Pancreas (tissue), 10 donors: ENCODE results near the gene HERC5. TPM values are rescaled to one million over a fixed set of nuclear protein-coding genes. Genes with fewer than 3 reads are reported as not detected.

Experiments used
- ATAC-seq, 4 donors: fragments of 200-7000 bp; cut with Tn5 transposase; one replicate each; pipeline versions ENCODE4 v1.8.0 to v1.9.1; 2020; ENCODE audit warnings: mild to moderate bottlenecking in 4 of 4, moderate library complexity in 4 of 4
- DNase-seq, 6 donors: peaks; one replicate each; pipeline ENCODE4 v3.0.0-alpha.2; 2020
- FAIRE-seq: peaks from 2 replicates; lab custom pipeline; 2012; peaks lifted over from hg19 to GRCh38; lab: Jason Lieb, UNC
- H3K27ac ChIP-seq, 4 donors: fragments of 200-600 bp; sonication (generic); 1 replicate in 3 of 4; 2 replicates in 1 of 4; pipeline versions ENCODE4 v1.5.0 to v1.8.0; 2020
- H3K27me3 ChIP-seq, 4 donors: fragments of 200-600 bp; one replicate each; pipeline ENCODE4 v1.8.0; 2021
- H3K36me3 ChIP-seq, 3 donors: fragments of 200-600 bp; sonication (generic) in 1 of 3; one replicate each; pipeline versions ENCODE4 v1.5.0 to v1.8.0; 2020 to 2021
- H3K4me1 ChIP-seq, 3 donors: fragments of 200-600 bp; one replicate each; pipeline ENCODE4 v1.8.0; 2021
- H3K4me3 ChIP-seq, 4 donors: fragments of 200-600 bp; sonication (generic) in 2 of 4; one replicate each; pipeline versions ENCODE4 v1.5.0 to v1.8.0; 2020 to 2021
- H3K9me3 ChIP-seq, 4 donors: fragments of 200-600 bp; one replicate each; pipeline ENCODE4 v1.8.0; 2021
- CTCF ChIP-seq, 4 donors: fragments of 200-600 bp; sonication (generic) in 3 of 4; IDR thresholded peaks; one replicate each; pipeline versions ENCODE4 v1.5.0 to v1.8.0; 2021; ENCODE audit warnings: antibody characterized with exemption in 4 of 4
- WGBS, 2 donors: extraction: QIAGEN DNeasy Blood & Tissue Kit; methylation state at CpG; one replicate each; pipeline ENCODE4 v1.1.7; 2013; 5-methylcytosine and 5-hydroxymethylcytosine counted together
- intact Hi-C, 3 donors: fragments of 100-400 bp; cut with DNase I; formaldehyde crosslinking; loops; one replicate each; pipeline versions ENCODE4 v1.11.1 to v1.14.2; 2022
- polyA plus RNA-seq, 2 donors: library from polyadenylated mRNA; stranded (reverse); fragments of 200-250 nt; gene quantifications; one replicate each; pipeline ENCODE4 v1.2.3, GENCODE V29; 2013
- total RNA-seq, 6 donors: library from RNA; stranded (reverse); fragmentation: NEBNext Ultra II Directional in 4 of 6; extraction: Animal tissue kit (Norgen Biotek cat#: 25700) in 4 of 6; gene quantifications; one replicate each; pipeline versions ENCODE4 v1.2.1 to v1.2.4, GENCODE V29; 2021 to 2023
- donor health status: healthy with polysubstance abuse.
- donor health status: DM: no; HTN: no; CAD: no; lungs with moderate emphysema.
- donor health status: DM: no; HTN: no; CAD: no.
- donor health status: control.
- donor health status: control.
- donor health status: Bipolar disorder and iron deficiency.
- donor health status: DM: yes; HTN: yes; CAD: no.
- donor health status: DM: no; HTN: no; CAD: no.
- donor health status: DM: no; HTN: no; CAD: no.
- donor health status: DM: yes; HTN: yes; CAD: no.

HERC5 gene
- total and polyA plus RNA-seq, 8 donors: 2.2 to 4.9 (median 3.5) TPM

DNA sequence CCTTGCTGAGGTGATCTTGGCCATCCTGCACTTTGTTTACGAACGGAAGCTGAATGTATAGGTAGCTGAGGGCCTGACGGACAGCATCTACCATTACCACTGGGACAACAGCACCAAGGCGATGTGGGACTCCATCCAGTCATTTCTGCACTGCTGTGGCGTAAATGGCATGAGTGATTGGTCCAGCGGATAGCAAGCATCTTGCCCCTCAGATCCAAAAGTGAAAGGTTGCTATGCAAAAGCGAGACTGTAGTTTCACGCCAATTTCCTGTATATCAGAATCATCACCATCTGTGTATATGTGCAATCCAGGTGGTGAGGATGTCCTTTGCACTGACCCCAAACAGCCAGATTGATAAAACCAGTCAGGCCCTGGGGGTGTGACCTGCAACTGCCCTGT lies 70.9 kb downstream of the HERC5 start:
- DNase-seq: no peak
- intact Hi-C loops: loop anchor here in 1 of 3 donors (5.0 kb wide), 1 partner anchor 135 kb away; no protein-coding TSS in a partner anchor
- WGBS, 2 donors: 92% methylated on average over 8 of the region's 8 CpGs
- H3K4me1 ChIP-seq: peaks cover 5 to 8% (median 6%) of the 10 kb centered on the region in 3 donors
- TF ChIP-seq CTCF (IDR thresholded peaks at IDR 0.05): no peak
- no peak overlapping the region for H3K27ac ChIP-seq
- H3K9me3 ChIP-seq: no peaks in the 10 kb centered on the region
- no peaks in the 10 kb centered on the region for H3K27me3 ChIP-seq
- no peak for ATAC-seq
- no peaks in the 10 kb centered on the region for H3K36me3 ChIP-seq
- no peak for FAIRE-seq
- no peak overlapping the region for H3K4me3 ChIP-seq

- Histone ChIP-seq H3K36me3 (no peaks in the 10 kb centered on the region), H3K4me1 (peaks cover 5 to 8% (median 6%) of the 10 kb centered on the region in 3 donors), H3K9me3 (no peaks in the 10 kb centered on the region), H3K27me3 (no peaks in the 10 kb centered on the region), H3K4me3 (no peak overlapping the region), H3K27ac (no peak overlapping the region)
- TF ChIP-seq CTCF (IDR thresholded peaks at IDR 0.05): no peak
- FAIRE-seq (no peak), DNase-seq (no peak), ATAC-seq (no peak)
- 91 to 92% methylated on average over 3 of the region's 3 CpGs for WGBS, 2 donors
- intact Hi-C loops: loop anchor here in 1 of 3 donors (5.0 kb wide), 1 partner anchor 133 kb away; no protein-coding TSS in a partner anchor
Measured at GRCh38 chr4:88528861-88529260, 71.9 kb downstream of the HERC5 start.

GRCh38 chr4:88531549-88531948 lies 74.6 kb downstream of the HERC5 start:
- Histone ChIP-seq H3K36me3 (no peaks in the 10 kb centered on the region), H3K4me3 (no peak overlapping the region), H3K27me3 (no peaks in the 10 kb centered on the region), H3K27ac (no peak overlapping the region), H3K4me1 (no peaks in the 10 kb centered on the region), H3K9me3 (no peaks in the 10 kb centered on the region)
- 76 to 79% methylated on average over 3 of the region's 3 CpGs for WGBS, 2 donors
- DNase-seq: no peak
- ATAC-seq: no peak
- no peak for FAIRE-seq
- intact Hi-C loops: loop anchor here in 1 of 3 donors (10.0 kb wide), 1 partner anchor 133 kb away; no protein-coding TSS in a partner anchor
- no peak for TF ChIP-seq CTCF (IDR thresholded peaks at IDR 0.05)

DNA sequence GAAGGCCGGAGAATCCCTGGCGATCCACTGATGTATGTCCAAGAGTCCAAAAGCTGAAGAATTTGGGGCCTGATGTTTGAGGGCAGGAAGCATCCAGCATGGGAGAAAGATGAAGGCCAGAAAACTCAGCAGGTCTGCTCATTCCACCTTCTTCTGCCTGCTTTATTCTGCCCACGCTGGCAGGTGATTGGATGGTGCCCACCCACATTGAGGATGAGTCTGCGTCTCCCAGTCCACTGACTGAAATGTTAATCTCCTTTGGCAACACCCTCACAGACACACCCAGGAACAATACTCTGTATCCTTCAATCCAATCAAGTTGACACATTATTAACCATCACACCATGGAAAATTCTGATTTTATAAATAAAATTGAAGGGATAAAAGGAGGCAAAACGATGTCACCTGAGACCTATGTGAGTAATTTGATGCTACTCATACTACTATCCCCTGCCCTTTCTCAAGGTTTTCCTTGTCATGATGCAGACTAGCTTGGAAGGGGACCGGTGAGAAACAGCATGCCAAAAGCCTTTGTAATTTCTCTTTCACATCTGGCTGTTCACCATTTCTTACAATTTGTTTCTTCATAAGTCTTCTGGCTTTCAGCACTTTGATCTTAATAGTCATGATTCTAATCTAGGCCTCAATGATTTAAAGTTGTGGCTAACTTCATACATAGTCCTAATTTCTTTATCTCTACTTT lies 76.3 kb downstream of the HERC5 start:
- Histone ChIP-seq H3K4me1 (no peaks in the 10 kb centered on the region), H3K9me3 (no peaks in the 10 kb centered on the region), H3K27me3 (no peaks in the 10 kb centered on the region), H3K4me3 (no peak overlapping the region), H3K36me3 (no peaks in the 10 kb centered on the region), H3K27ac (no peak overlapping the region)
- no peak for TF ChIP-seq CTCF (IDR thresholded peaks at IDR 0.05)
- no peak for ATAC-seq
- DNase-seq: no peak
- WGBS, 2 donors: 76 to 87% methylated on average over 6 of the region's 6 CpGs
- intact Hi-C loops: loop anchor here in 1 of 3 donors (10.0 kb wide), 1 partner anchor 132 kb away; no protein-coding TSS in a partner anchor
- no peak for FAIRE-seq
